GM21447 (cell line): ENCODE results near the gene BAHCC1.

Experiments
- ATAC-seq: cut with Tn5 transposase; IDR thresholded peaks from one replicate; pipeline ENCODE4 v1.9.1; 2021; ENCODE audit not compliant: unreplicated experiment

BAHCC1 gene

DNA sequence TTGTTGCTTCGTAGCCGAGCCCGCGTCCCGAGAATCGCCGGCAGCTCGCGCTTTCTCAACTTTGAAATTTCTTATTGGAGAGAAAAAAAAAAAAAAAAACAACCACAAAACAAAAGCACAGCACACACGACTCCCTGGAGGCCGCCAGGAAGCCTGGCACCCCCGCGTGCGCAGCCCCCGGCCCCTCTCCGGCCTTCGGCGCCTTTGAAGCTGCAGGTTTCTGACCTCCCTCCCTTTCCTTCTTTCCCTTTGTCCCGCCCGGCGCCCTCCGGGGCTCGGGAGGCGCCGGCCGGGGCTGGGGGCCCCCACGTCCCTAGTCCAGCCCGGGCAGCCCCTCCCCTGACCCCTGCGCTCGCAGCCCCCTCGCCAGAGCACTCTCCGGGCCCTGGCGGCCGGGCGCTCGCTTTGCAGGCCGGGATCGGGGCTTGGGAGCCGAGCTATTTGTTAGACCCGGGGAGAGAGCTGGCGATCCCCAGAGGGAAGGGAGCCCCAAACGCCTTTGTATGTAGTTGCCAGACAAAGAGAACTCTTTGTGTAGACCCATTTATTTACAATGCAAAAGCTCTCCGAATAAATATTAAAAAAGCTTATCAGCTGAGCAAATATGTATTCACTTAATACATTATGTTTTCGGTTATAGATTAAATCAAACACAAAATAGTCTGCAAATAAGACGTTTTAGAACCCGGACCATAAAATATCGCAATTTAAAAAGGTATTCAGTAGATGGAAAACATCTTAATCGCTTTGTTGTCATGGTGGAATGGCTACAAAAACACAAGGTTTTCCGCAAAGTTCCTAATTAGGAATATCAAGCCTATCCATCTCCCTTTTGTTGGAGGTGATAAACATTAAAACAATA is 2.3 kb downstream of the BAHCC1 start:
- ATAC-seq: no peak

DNA sequence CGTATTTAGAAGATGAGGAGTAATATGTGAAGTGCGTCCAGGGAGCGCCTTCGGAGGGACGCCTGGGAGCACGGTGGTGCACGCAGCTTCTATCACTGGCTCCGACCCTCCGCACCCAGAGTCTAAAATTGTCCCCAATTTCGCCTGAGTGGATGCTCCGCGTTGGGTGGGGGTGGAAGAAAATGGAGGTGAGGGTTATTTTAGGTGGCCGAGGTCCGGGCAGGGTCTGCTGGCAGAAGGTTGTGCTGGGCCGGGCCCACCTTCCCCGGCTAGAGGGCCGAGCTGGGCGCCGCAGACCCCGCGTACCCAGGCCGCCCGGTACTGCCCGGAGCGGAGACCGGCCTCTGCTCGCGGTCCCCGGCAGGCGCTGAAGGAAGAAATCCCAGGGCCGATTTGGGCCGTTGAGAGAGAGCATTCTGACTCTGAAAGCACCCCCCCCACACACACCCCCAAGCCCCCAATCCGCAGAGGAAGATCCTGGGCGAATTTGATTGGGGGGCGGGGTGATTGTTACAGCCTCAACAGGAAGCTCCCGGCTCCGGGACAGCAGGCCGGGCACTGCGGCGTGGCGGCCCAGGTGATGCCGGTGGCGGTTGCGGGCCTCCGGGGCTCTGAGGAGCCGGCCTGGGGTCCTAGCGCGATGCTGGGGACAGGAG is 3.0 kb downstream of the BAHCC1 start:
- no peak for ATAC-seq

DNA sequence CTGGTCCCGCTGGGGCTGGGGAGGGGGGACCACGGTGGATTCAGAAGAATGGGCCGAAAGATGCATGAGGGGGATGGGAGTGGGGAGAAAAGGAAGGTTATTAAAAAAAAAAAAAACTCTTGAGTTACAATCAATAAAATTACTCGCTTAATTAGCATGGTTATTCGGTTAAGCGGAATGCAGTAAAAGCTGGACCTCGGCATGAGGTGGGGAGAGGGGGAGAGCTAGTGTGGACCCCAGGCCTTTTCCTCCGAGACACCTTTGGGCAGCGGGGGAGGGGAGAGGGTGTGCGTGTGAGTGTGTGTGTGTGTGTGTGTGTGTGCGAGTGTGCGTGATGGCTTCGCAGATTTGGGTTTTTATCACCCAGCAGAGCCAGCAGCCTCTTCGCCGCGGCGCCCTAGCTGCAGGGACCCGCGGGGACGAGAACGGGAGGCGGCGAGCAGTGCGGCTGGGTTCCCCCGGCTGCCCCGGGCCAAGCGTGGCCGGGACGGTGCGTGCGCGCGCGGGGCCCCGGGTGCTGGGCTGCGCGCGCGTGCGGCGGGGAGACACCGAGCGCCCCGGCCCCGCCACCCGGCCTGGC is 3.7 kb downstream of the BAHCC1 start:
- no peak for ATAC-seq

DNA sequence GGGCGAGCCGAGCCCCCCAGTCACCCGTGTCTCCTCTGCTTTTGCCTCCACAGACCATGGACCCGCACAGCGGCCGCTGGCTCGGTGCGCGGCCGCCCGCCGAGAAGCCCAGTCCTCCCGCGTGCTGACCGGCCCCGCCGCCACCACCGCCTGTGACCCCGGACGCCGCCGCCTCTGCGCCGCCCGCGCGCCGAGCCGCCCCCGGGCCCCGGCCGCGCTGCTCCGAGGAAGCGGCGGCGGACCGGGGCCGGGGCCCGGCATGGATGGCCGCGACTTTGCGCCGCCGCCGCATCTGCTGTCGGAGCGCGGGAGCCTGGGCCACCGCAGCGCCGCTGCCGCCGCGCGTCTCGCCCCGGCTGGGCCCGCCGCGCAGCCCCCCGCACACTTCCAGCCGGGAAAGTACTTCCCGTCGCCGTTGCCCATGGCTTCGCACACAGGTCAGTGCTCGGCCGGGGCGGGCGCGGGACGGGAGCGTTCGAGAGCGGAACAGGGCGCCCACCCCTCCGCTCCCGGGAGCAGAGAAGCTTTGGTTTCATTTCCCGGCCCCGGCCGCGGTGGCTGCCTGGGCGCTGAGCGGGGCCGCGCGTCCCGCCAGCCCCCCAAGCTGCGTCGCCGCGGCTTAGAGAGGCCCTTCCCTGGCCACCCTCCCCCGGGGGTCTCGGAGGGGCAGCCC is 4.4 kb downstream of the BAHCC1 start:
- no peak for ATAC-seq

DNA sequence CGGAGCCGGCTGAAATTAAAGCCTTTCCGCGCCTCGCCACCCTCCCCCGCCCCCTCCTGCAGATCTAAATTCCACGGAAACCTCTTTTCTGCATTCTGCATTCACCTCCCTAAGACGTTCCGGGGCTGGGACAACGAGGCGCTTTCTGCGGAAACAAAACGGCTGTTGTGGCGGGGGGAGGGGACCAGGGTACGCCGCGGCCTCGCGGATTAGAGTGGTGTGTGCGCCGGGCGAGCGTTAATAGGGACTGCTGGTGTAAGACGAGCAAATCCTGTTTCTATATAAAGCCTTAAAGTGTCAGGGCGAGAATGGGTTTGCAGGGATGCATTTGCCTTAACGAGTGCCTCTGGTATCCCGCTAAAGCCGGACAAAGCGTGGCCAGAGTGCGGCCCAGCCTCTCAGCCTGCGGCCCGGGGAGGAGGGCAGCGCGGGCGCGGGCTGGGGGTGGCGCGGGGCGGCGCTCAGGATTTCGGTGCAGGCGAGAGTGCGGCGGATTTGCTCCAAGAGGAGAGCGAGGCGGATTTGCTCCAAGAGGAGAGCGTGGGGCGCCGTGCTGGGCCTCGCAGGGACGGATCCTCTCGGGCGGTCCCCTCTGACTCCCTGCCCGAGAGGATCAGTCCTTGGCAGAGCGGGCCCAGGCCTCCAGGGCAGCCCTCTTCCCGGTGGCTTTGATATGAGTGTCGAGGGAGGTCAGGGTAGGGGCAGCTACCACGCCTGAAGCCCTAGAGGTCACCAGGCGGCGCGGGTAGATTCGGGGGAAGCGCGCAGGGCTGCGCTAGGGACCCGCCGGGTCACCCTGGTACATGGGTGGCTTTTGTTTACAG is 5.1 kb downstream of the BAHCC1 start:
- ATAC-seq: no peak

GRCh38 chr17:81400996-81401722 is 5.9 kb downstream of the BAHCC1 start:
- ATAC-seq: no peak

- no peak for ATAC-seq
Measured at GRCh38 chr17:81401723-81402529, 6.7 kb downstream of the BAHCC1 start.

DNA sequence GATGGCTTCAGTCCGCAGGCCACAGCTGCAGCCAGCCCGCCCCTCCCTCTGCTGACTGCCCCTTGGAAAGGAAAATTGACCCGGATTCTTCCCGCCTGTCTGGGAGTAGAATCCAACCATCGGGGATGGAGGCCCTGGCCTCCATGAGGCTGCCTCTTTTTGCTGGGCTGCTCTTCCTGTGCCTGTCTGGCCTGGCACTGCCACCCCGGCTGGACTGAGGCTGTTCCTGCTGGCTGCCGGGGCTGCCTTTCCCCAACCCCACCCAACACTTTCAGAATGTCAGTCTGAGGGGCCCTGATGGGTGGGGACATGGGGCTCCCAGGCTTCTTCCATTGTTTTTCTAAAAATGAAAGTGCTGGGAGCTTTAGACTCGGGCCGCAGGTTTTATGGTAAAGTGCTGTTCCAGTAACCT is 7.3 kb downstream of the BAHCC1 start:
- ATAC-seq: no peak

DNA sequence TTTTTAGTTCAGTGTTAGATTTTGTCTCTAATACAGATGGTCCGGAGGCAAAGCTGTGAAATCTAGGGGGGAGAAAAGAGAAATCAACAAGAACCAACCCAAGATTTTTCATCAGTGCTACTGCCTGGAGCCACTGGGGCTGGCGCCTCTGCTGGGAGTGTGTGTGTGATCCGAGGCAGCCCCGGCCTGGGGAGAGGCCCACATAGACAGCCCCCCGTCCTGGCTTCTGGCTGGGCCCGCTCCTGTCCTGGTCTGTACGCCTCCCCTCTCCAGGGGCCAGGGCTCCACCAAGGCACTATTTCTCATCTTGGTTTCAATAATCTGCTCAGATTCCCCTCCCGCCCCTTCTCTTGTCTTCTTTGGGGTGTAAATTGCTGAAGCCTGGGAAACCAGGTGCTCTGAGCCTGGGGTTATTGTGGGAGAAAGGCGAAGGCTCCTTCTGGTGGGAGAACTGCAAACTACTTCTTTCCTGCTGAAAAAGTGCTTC is 7.8 kb downstream of the BAHCC1 start:
- ATAC-seq: no peak

DNA sequence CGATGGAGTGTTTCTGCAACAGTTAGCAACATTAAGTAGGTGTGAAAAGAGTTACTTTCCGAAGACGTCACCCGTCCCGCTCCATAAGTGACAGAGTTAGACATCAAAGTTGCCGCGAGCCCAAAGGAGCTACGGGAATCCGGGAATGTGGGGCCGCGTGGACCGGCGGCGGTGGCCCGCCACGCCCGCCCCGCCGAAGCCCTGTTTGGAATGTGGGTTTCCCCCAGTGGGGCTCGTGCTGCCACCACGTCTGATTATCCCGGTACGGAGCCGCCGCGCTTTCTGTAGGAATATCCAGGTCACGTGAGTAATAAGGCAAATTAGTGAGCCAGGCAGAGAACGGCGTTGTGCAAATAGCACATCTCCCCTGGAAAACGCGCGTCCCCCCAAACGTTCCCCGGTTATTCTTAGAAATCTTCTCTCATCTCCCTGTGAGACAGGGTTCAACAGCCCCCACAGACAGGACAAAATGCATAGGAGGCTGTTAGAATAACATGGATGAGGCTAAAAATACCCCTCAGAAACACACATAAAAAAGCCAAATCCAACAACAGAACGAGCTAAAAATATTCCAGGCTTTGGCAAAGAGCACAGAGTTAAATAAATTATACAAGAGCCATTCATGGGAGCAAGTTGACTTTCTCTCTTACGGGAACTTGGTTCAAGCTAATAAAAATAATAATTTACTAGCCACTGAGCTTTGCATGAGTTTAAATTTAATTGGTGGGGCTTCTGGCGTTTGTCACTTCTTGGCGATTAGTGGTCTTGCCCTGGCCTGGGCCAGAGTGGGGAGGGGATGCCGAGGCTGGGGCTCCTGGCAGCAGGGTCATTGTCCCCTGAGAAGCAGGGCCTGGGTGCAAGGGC is 8.6 kb downstream of the BAHCC1 start:
- ATAC-seq: no peak

GRCh38 chr17:81404558-81405165 is 9.4 kb downstream of the BAHCC1 start:
- ATAC-seq: no peak

- no peak for ATAC-seq
Measured at GRCh38 chr17:81405411-81405872, 10.2 kb downstream of the BAHCC1 start.

- ATAC-seq: no peak
Measured at GRCh38 chr17:81406117-81406953, 11.1 kb downstream of the BAHCC1 start.

- ATAC-seq: no peak
Measured at GRCh38 chr17:81408049-81408448, 12.8 kb downstream of the BAHCC1 start.

DNA sequence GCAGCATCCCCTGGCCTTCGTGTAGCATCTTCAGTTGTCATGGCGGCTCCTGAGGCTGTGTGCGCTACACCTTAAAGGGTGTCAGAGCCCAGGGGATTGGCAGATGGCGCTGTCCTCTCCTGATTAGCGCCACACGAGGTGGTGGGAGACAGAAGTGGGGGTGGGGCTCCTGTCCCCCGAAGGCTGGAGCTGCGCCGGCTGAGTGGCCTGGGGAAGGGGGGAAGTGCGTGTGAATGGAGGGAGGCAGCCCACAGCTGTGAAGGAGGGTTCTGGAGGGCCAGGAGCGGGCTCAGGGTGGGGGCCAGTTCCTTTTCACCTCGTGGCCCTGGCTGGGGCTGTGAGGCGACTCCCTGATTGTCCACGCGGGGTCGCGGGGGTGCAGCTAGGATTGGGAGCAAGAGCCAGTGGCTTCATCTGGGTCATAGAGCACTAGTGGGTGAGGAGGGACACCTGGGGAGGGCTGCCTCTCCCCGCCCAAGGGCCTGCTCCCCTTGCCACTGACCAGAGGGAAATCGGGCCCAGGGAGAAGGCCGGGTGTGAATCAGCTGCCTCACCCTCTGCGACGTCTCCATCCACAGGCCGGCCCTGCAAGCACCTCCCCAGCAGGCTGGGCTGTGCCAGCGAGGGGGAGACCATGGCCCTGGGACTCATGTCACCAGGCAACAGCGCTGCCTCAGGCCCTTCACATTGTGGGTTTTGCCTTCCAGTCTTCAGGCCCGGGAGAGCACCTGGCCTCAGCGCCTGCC is 14.1 kb downstream of the BAHCC1 start:
- ATAC-seq: no peak

GRCh38 chr17:81410852-81411251 is 15.6 kb downstream of the BAHCC1 start:
- ATAC-seq: no peak
